Measurements from ENCODE around the gene SLCO4A1.
A peak's percentile ranks its signal among the peaks of the same experiment; 100 is the strongest.
"Not testable (repeated sequence)": the region's sequence is repeated elsewhere in the genome, so short reads cannot be mapped to it uniquely, and the experiment has no call there.

The SLCO4A1 gene

GRCh38 chr20:62622877-62623487 is 19.3 kb upstream of the SLCO4A1 start:
- DNase-seq = no peak

GRCh38 chr20:62623488-62624324 is 18.6 kb upstream of the SLCO4A1 start:
- peak; percentile 98 for DNase-seq

GRCh38 chr20:62624325-62624690 is 18.0 kb upstream of the SLCO4A1 start:
- no peak for DNase-seq

- DNase-seq = no peak
Observed at GRCh38 chr20:62624719-62625453, 17.4 kb upstream of the SLCO4A1 start.

- no peak for DNase-seq
Observed at GRCh38 chr20:62625516-62625915, 16.8 kb upstream of the SLCO4A1 start.

GRCh38 chr20:62625921-62626547 is 16.3 kb upstream of the SLCO4A1 start:
- no peak for DNase-seq

GRCh38 chr20:62627425-62627824 is 14.9 kb upstream of the SLCO4A1 start:
- DNase-seq = not testable (repeated sequence)

GRCh38 chr20:62627901-62628612 is 14.2 kb upstream of the SLCO4A1 start:
- peak; percentile 48 for DNase-seq

GRCh38 chr20:62628691-62629090 is 13.6 kb upstream of the SLCO4A1 start:
- peak; percentile 36 for DNase-seq

- no peak for DNase-seq
Observed at GRCh38 chr20:62629864-62630470, 12.3 kb upstream of the SLCO4A1 start.

GRCh38 chr20:62631336-62632308 is 10.7 kb upstream of the SLCO4A1 start:
- DNase-seq = no peak

- DNase-seq = no peak
Observed at GRCh38 chr20:62632575-62633090, 9.7 kb upstream of the SLCO4A1 start.

GRCh38 chr20:62633598-62634329 is 8.5 kb upstream of the SLCO4A1 start:
- DNase-seq = no peak

- no peak for DNase-seq
Observed at GRCh38 chr20:62634330-62634967, 7.9 kb upstream of the SLCO4A1 start.

- no peak for DNase-seq
Observed at GRCh38 chr20:62635232-62635631, 7.1 kb upstream of the SLCO4A1 start.

- no peak for DNase-seq
Observed at GRCh38 chr20:62635852-62636251, 6.5 kb upstream of the SLCO4A1 start.

GRCh38 chr20:62636446-62636845 is 5.9 kb upstream of the SLCO4A1 start:
- DNase-seq = no peak

GRCh38 chr20:62637110-62637509 is 5.2 kb upstream of the SLCO4A1 start:
- no peak for DNase-seq

GRCh38 chr20:62637521-62638054 is 4.7 kb upstream of the SLCO4A1 start:
- no peak for DNase-seq
